H1 (cell line): ENCODE data around the gene HABP2. TPM values are rescaled to one million over a fixed set of nuclear protein-coding genes. Genes with fewer than 3 reads are reported as not detected.

Source experiments
- CTCF ChIA-PET: fragments of 300-600 bp; sonication (Branson Sonifier 250); formaldehyde crosslinking; loops from one replicate; lab custom pipeline; 2021; ENCODE audit not compliant: partially characterized antibody; lab: Charles Lee
- POLR2A ChIA-PET: fragments of 300-600 bp; sonication (Branson Sonifier 250); formaldehyde crosslinking; loops from one replicate; lab custom pipeline; 2021; ENCODE audit warnings: inconsistent platforms; ENCODE audit not compliant: partially characterized antibody; lab: Charles Lee
- DNase-seq, 2 experiments: peaks; one replicate each; pipeline versions ENCODE4 v3.0.0 to v3.0.0-alpha.2; 2010 to 2022; ENCODE audit warnings: low spot score in 2 of 2, low read depth in 1 of 2, mixed read lengths in 1 of 2
- FAIRE-seq: peaks from 2 replicates; lab custom pipeline; 2011; peaks lifted over from hg19 to GRCh38; lab: Jason Lieb, UNC
- H2AFZ ChIP-seq: 2 replicates; pipeline ENCODE4 v1.8.1; 2012; ENCODE audit warnings: low read length, inconsistent platforms
- H2AK5ac ChIP-seq: 2 replicates; pipeline ENCODE4 v1.6.1; 2013; ENCODE audit warnings: low read depth, low read length
- H2BK120ac ChIP-seq: replicated peaks from 2 replicates; pipeline ENCODE3; 2013; ENCODE audit warnings: low read depth, low read length, inconsistent platforms
- H2BK12ac ChIP-seq: 2 replicates; pipeline ENCODE4 v1.6.1; 2013; ENCODE audit warnings: low read depth, low read length
- H2BK15ac ChIP-seq: 2 replicates; pipeline ENCODE4 v1.6.1; 2013; ENCODE audit warnings: low read length
- H2BK20ac ChIP-seq: 2 replicates; pipeline ENCODE4 v1.6.1; 2013; ENCODE audit warnings: low read length
- H2BK5ac ChIP-seq: 2 replicates; pipeline ENCODE4 v1.6.1; 2013; ENCODE audit warnings: low read depth, low read length
- H3K14ac ChIP-seq: 2 replicates; pipeline ENCODE4 v1.6.1; 2013; ENCODE audit warnings: inconsistent platforms; ENCODE audit not compliant: insufficient read length
- H3K18ac ChIP-seq: 2 replicates; pipeline ENCODE4 v1.6.1; 2013; ENCODE audit warnings: low read length; ENCODE audit errors: extremely low read depth
- H3K23ac ChIP-seq: 2 replicates; pipeline ENCODE4 v1.6.1; 2013; ENCODE audit warnings: inconsistent platforms; ENCODE audit not compliant: insufficient read length
- H3K23me2 ChIP-seq: 2 replicates; pipeline ENCODE4 v1.6.1; 2013; ENCODE audit warnings: low read depth, low read length
- H3K27ac ChIP-seq: 2 replicates; pipeline ENCODE4 v1.6.1; 2011; ENCODE audit warnings: low read depth, low read length, inconsistent platforms
- H3K27me3 ChIP-seq, 4 experiments: replicated peaks in 1 of 4; 1 replicate in 1 of 4; 2 replicates in 3 of 4; pipeline versions ENCODE4 v1.6.1 to v1.8.1; 2011 to 2013; ENCODE audit warnings: low read length in 3 of 4, mild to moderate bottlenecking in 3 of 4, inconsistent platforms in 2 of 4, mixed read lengths in 2 of 4, moderate library complexity in 1 of 4; ENCODE audit not compliant: control insufficient read depth in 3 of 4, insufficient read depth in 3 of 4; ENCODE audit errors: extremely low read depth in 1 of 4
- H3K36me3 ChIP-seq, 4 experiments: 2 replicates each; pipeline versions ENCODE4 v1.6.1 to v1.8.1; 2011 to 2013; ENCODE audit warnings: mild to moderate bottlenecking in 4 of 4, low read length in 3 of 4, moderate library complexity in 2 of 4, control low read depth in 1 of 4, inconsistent platforms in 1 of 4; ENCODE audit not compliant: insufficient read depth in 4 of 4, control insufficient read depth in 2 of 4
- H3K4ac ChIP-seq: replicated peaks from 2 replicates; pipeline ENCODE3; 2013; ENCODE audit warnings: low read length, low read depth, mixed read lengths, inconsistent platforms; ENCODE audit not compliant: insufficient read length
- H3K4me1 ChIP-seq, 4 experiments: replicated peaks in 1 of 4; 1 replicate in 1 of 4; 2 replicates in 3 of 4; pipeline versions ENCODE4 v1.6.1 to v1.8.1; 2011 to 2013; ENCODE audit warnings: low read length in 3 of 4, inconsistent platforms in 2 of 4, mixed read lengths in 1 of 4; ENCODE audit not compliant: insufficient read depth in 4 of 4, control insufficient read depth in 3 of 4
- H3K4me2 ChIP-seq, 2 experiments: 2 replicates each; pipeline versions ENCODE4 v1.6.1 to v1.8.1; 2011 to 2013; ENCODE audit warnings: low read depth in 2 of 2, low read length in 2 of 2, control low read depth in 1 of 2, inconsistent platforms in 1 of 2, mild to moderate bottlenecking in 1 of 2; ENCODE audit not compliant: insufficient read depth in 1 of 2
- H3K4me3 ChIP-seq, 4 experiments: fragments of 200-600, 300-600 bp in 1 of 4; sonication (generic), shearing (Covaris generic), sonication (Bioruptor Twin) in 1 of 4; 2 replicates each; pipeline versions ENCODE4 v1.5.1 to v1.8.1; 2011 to 2016; ENCODE audit warnings: low read length in 4 of 4, low read depth in 3 of 4, control low read depth in 2 of 4, inconsistent platforms in 2 of 4, mild to moderate bottlenecking in 2 of 4, mixed read lengths in 1 of 4, moderate library complexity in 1 of 4; ENCODE audit not compliant: insufficient read depth in 2 of 4; ENCODE audit errors: extremely low read depth in 1 of 4
- H3K56ac ChIP-seq: replicated peaks from 2 replicates; pipeline ENCODE3; 2013; ENCODE audit warnings: low read depth, mild to moderate bottlenecking, mixed read lengths, low read length, inconsistent platforms; ENCODE audit not compliant: insufficient read length
- H3K79me1 ChIP-seq: 2 replicates; pipeline ENCODE4 v1.6.1; 2013; ENCODE audit warnings: low read depth, low read length, control low read depth
- H3K79me2 ChIP-seq, 2 experiments: 2 replicates each; pipeline versions ENCODE4 v1.6.1 to v1.8.1; 2012 to 2013; ENCODE audit warnings: low read length in 2 of 2, mild to moderate bottlenecking in 2 of 2, inconsistent platforms in 1 of 2; ENCODE audit not compliant: insufficient read depth in 2 of 2, control insufficient read depth in 1 of 2
- H3K9ac ChIP-seq, 4 experiments: replicated peaks in 1 of 4; 1 replicate in 1 of 4; 2 replicates in 3 of 4; pipeline versions ENCODE4 v1.6.1 to v1.8.1; 2011 to 2013; ENCODE audit warnings: low read depth in 3 of 4, low read length in 3 of 4, control low read depth in 2 of 4, mild to moderate bottlenecking in 2 of 4, moderate library complexity in 2 of 4, inconsistent platforms in 1 of 4; ENCODE audit errors: extremely low read depth in 1 of 4
- H3K9me3 ChIP-seq, 2 experiments: 2 replicates each; pipeline versions ENCODE4 v1.6.1 to v1.8.1; 2012 to 2013; ENCODE audit warnings: mild to moderate bottlenecking in 2 of 2, moderate library complexity in 2 of 2, control low read depth in 1 of 2, inconsistent platforms in 1 of 2, low read depth in 1 of 2, low read length in 1 of 2, mixed read lengths in 1 of 2; ENCODE audit not compliant: insufficient read depth in 2 of 2
- H4K20me1 ChIP-seq, 2 experiments: replicated peaks in 1 of 2; 2 replicates each; pipeline versions ENCODE3 to v1.8.1; 2011 to 2013; ENCODE audit warnings: inconsistent platforms in 2 of 2, low read length in 2 of 2, mild to moderate bottlenecking in 1 of 2; ENCODE audit not compliant: insufficient read depth in 2 of 2, control insufficient read depth in 1 of 2
- H4K5ac ChIP-seq: 2 replicates; pipeline ENCODE4 v1.6.1; 2013; ENCODE audit warnings: low read length, low read depth, mixed read lengths, inconsistent platforms; ENCODE audit not compliant: insufficient read length
- H4K8ac ChIP-seq: 2 replicates; pipeline ENCODE4 v1.8.0; 2013; ENCODE audit warnings: mild to moderate bottlenecking, moderate library complexity, low read length, inconsistent platforms; ENCODE audit not compliant: insufficient read depth; ENCODE audit errors: extremely low read depth
- H4K91ac ChIP-seq: replicated peaks from 2 replicates; pipeline ENCODE3; 2013; ENCODE audit warnings: low read length, mixed read lengths, inconsistent platforms; ENCODE audit not compliant: insufficient read length
- MAX ChIP-seq: IDR thresholded peaks from 2 replicates; pipeline ENCODE4 v1.6.1; 2012; ENCODE audit warnings: inconsistent platforms
- RAD21 ChIP-seq, 2 experiments: IDR thresholded peaks in 1 of 2; conservative IDR thresholded peaks in 1 of 2; 2 replicates each; pipeline ENCODE4 v1.6.1; 2011; ENCODE audit warnings: low read depth in 2 of 2, low read length in 2 of 2, improper control_type of control experiment in 1 of 2, inconsistent platforms in 1 of 2, mild to moderate bottlenecking in 1 of 2, moderate library complexity in 1 of 2
- RXRA ChIP-seq: IDR thresholded peaks from 2 replicates; pipeline ENCODE4 v1.6.1; 2011; ENCODE audit warnings: low read depth, mild to moderate bottlenecking, low read length, moderate library complexity; ENCODE audit not compliant: insufficient read depth
- SP2 ChIP-seq: IDR thresholded peaks from 2 replicates; pipeline ENCODE4 v1.6.1; 2012; ENCODE audit warnings: mild to moderate bottlenecking, low read length, inconsistent platforms
- WGBS, 2 experiments: shearing (Covaris generic) in 1 of 2; methylation state at CpG; one replicate each; pipeline versions ENCODE4 v1.1.6 to v1.1.7; 2013 to 2015; ENCODE audit warnings: low lambda C conversion rate in 2 of 2, mixed read lengths in 2 of 2, inconsistent platforms in 1 of 2, low coverage in 1 of 2, missing lambda C conversion rate in 1 of 2; ENCODE audit not compliant: insufficient replicate concordance in 2 of 2, insufficient coverage in 1 of 2, insufficient read length in 1 of 2; ENCODE audit errors: extremely low coverage in 1 of 2, missing lambda C conversion rate in 1 of 2; 5-methylcytosine and 5-hydroxymethylcytosine counted together
- polyA plus RNA-seq, 7 experiments: library from polyadenylated mRNA; depleted of rRNA in 3 of 7; stranded (reverse) in 5 of 7; unstranded in 2 of 7; fragments of >200 nt in 5 of 7; fragments of 200-250 nt in 2 of 7; gene quantifications; 1 replicate in 5 of 7; 2 replicates in 1 of 7; 4 replicates in 1 of 7; pipeline versions ENCODE4 v1.2.1 to v1.2.3, GENCODE V29; 2011 to 2013; ENCODE audit warnings: missing spikeins in 2 of 7, mixed read lengths in 2 of 7
- total RNA-seq: library from RNA; stranded (reverse); fragmentation: NEBNext Ultra II Directional; extraction: Animal tissue kit (Norgen Biotek cat#: 25700); gene quantifications from 2 replicates; pipeline ENCODE4 v1.2.1, GENCODE V29; 2021
- TF ChIP-seq, protein P1 (sequence below), 3 experiments: IDR thresholded peaks; 1 replicate in 2 of 3; 2 replicates in 1 of 3; pipeline versions ENCODE4 v1.5.1 to v1.6.1; 2011; ENCODE audit warnings: low read length in 3 of 3, mild to moderate bottlenecking in 3 of 3, inconsistent platforms in 2 of 3, low read depth in 1 of 3, moderate library complexity in 1 of 3; ENCODE audit not compliant: insufficient read depth in 1 of 3; ENCODE audit errors: control extremely low read depth in 1 of 3

The HABP2 gene
- total and polyA plus RNA-seq, 2 of the 8 experiments (the other 6 are each of a cell fraction or from before 2014, with no cell fraction given), result not detected

- Histone ChIP-seq H2BK20ac (no peak overlapping the region), H2BK12ac (no peak overlapping the region), H3K27me3 (peaks cover 0 to 9% (median under 1%) of the 10 kb centered on the region in 4 experiments; a peak in 3 of 7 replicates), H3K4me1 (peaks cover 2 to 35% (median 30%) of the 10 kb centered on the region in 4 experiments), H2AFZ (no peak overlapping the region), H3K23me2 (peaks cover 3% of the 10 kb centered on the region; the same call in 1 of the 2 replicates), H3K4me2 (peak overlapping the region; percentile 60 to 66), H3K27ac (no peak overlapping the region), H3K79me1 (no peaks in the 10 kb centered on the region), H3K79me2 (no peaks in the 10 kb centered on the region), H4K20me1 (no peaks in the 10 kb centered on the region), H3K36me3 (no peaks in the 10 kb centered on the region), H3K18ac (peak overlapping the region; percentile 34; the same call in 1 of the 2 replicates), H4K91ac (no peak overlapping the region), H4K8ac (no peak overlapping the region), H3K4ac (no peak overlapping the region), H2BK5ac (no peak overlapping the region; the same call in 1 of the 2 replicates), H3K4me3 (peak overlapping the region in 3 of 4 experiments; percentile 11 to 45 (median 23); a peak in 4 of 8 replicates), H3K9ac (no peak overlapping the region), H3K14ac (no peak overlapping the region), H4K5ac (no peak overlapping the region), H3K56ac (no peak overlapping the region), H3K23ac (no peak overlapping the region), H2BK15ac (no peak overlapping the region), H2BK120ac (no peak overlapping the region), H3K9me3 (no peaks in the 10 kb centered on the region), H2AK5ac (no peak overlapping the region)
- peak; percentile 88 for FAIRE-seq
- TF ChIP-seq, protein P1, sequence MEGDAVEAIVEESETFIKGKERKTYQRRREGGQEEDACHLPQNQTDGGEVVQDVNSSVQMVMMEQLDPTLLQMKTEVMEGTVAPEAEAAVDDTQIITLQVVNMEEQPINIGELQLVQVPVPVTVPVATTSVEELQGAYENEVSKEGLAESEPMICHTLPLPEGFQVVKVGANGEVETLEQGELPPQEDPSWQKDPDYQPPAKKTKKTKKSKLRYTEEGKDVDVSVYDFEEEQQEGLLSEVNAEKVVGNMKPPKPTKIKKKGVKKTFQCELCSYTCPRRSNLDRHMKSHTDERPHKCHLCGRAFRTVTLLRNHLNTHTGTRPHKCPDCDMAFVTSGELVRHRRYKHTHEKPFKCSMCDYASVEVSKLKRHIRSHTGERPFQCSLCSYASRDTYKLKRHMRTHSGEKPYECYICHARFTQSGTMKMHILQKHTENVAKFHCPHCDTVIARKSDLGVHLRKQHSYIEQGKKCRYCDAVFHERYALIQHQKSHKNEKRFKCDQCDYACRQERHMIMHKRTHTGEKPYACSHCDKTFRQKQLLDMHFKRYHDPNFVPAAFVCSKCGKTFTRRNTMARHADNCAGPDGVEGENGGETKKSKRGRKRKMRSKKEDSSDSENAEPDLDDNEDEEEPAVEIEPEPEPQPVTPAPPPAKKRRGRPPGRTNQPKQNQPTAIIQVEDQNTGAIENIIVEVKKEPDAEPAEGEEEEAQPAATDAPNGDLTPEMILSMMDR (IDR thresholded peaks at IDR 0.05; ENCODE audit: control extremely low read depth in 1 of 3, insufficient read depth in 1 of 3, low read depth in 1 of 3, low read length in 3 of 3), result peak in 2 of 3 experiments; percentile 43 to 61; a peak in 3 of 4 replicates
- no peak for TF ChIP-seq SP2
- TF ChIP-seq MAX, result no peak
- TF ChIP-seq RAD21 (IDR thresholded peaks at IDR 0.05 in 1 of 2, conservative IDR thresholded peaks at IDR 0.05 in 1 of 2; ENCODE audit: low read depth in 2 of 2, low read length in 2 of 2), result peak; percentile 58 to 59
- peak; percentile 75; the same call in 1 of the 2 replicates for TF ChIP-seq RXRA
- ChIA-PET POLR2A (no interaction called here), CTCF (interaction anchor here (0.7 to 4.3 kb wide), 35 partner anchors 9 to 415 kb away, joined by 3 to 47 read pairs (median 4); partner anchors contain the start of gene CASP7)
- no peak for DNase-seq
- WGBS, 2 experiments, result 12% methylated on average over 5 of the region's 5 CpGs; no CpG with 5 or more reads in 1 of the 2 experiments
These were observed 63.6 kb downstream of the HABP2 start for GRCh38 chr10:113616244-113617074.
